Fibroblast of villous mesenchyme (primary cell): ENCODE data around the gene RGS7. TPM values are rescaled to one million over a fixed set of nuclear protein-coding genes. Genes with fewer than 3 reads are reported as not detected.
A peak's percentile ranks its signal among the peaks of the same experiment; 100 is the strongest.

Source experiments
- DNase-seq: peaks from one replicate; pipeline ENCODE4 v3.0.0-alpha.2; 2010; ENCODE audit warnings: low read depth
- H3K4me3 ChIP-seq: 2 replicates; pipeline ENCODE4 v1.5.1; 2011; ENCODE audit warnings: low read depth, mild to moderate bottlenecking, low read length
- CTCF ChIP-seq: IDR thresholded peaks from 2 replicates; pipeline ENCODE4 v1.5.1; 2012; ENCODE audit warnings: low read depth, mild to moderate bottlenecking, low read length; ENCODE audit not compliant: insufficient read depth
- total RNA-seq: library from RNA; depleted of rRNA; stranded (reverse); fragments of >200 nt; gene quantifications from 2 replicates; pipeline ENCODE4 v1.2.3, GENCODE V29; 2012

Gene RGS7
- under 0.01 and 0.43 TPM in 2 replicates for total RNA-seq

- peak within 1 kb of the TSS; percentile 55 for H3K4me3 ChIP-seq
- TF ChIP-seq CTCF: no peak
- peak; percentile 44 for DNase-seq
These were observed at the start of gene RGS7 for GRCh38 chr1:241356519-241357365. TSS of gene RGS7 (minus strand) at chr1:241357205.

GRCh38 chr1:241406421-241406820, 49.4 kb upstream of the RGS7 start:
- H3K4me3 ChIP-seq: no peak overlapping the region
- no peak for TF ChIP-seq CTCF
- no peak for DNase-seq

- no peak for DNase-seq
- no peak for TF ChIP-seq CTCF
- no peak overlapping the region for H3K4me3 ChIP-seq
These were observed 44.2 kb upstream of the RGS7 start for GRCh38 chr1:241401156-241401555.

GRCh38 chr1:241396747-241397681, 40.0 kb upstream of the RGS7 start:
- H3K4me3 ChIP-seq: no peak overlapping the region
- DNase-seq: no peak
- no peak for TF ChIP-seq CTCF

GRCh38 chr1:241391926-241392710, 35.1 kb upstream of the RGS7 start:
- no peak for TF ChIP-seq CTCF
- DNase-seq: no peak
- H3K4me3 ChIP-seq: no peak overlapping the region

GRCh38 chr1:241390526-241390925, 33.5 kb upstream of the RGS7 start:
- no peak for DNase-seq
- no peak overlapping the region for H3K4me3 ChIP-seq
- TF ChIP-seq CTCF: no peak
